GM23338 (cell line): ENCODE measurements around the gene ARHGAP10. TPM values are rescaled to one million over a fixed set of nuclear protein-coding genes. Genes with fewer than 3 reads are reported as not detected.

Experiments
- ATAC-seq: fragments of 200-7000 bp; cut with Tn5 transposase; 3 replicates; pipeline ENCODE4 v1.9.1; 2020
- DNase-seq: peaks from one replicate; pipeline ENCODE4 v3.0.0-alpha.2; 2015; ENCODE audit warnings: low spot score
- H2AFZ ChIP-seq: fragments of 200-600 bp; sonication (generic); 2 replicates; pipeline ENCODE4 v1.8.0; 2016; ENCODE audit warnings: antibody characterized with exemption, mild to moderate bottlenecking, moderate library complexity
- H3F3A ChIP-seq: fragments of 200-600 bp; sonication (generic); replicated peaks from 2 replicates; pipeline ENCODE4 v1.8.0; 2017; ENCODE audit warnings: antibody characterized with exemption, mixed run types, low read depth
- H3K27ac ChIP-seq: fragments of 200-600 bp; sonication (generic); 2 replicates; pipeline ENCODE4 v1.6.1; 2016; ENCODE audit warnings: low read depth
- H3K27me3 ChIP-seq: fragments of 200-600 bp; sonication (generic); 2 replicates; pipeline ENCODE4 v1.8.0; 2016; ENCODE audit warnings: mild to moderate bottlenecking, mixed run types, moderate library complexity; ENCODE audit not compliant: insufficient read depth
- H3K36me3 ChIP-seq: fragments of 200-600 bp; sonication (generic); 2 replicates; pipeline ENCODE4 v1.8.0; 2016; ENCODE audit warnings: mild to moderate bottlenecking; ENCODE audit not compliant: insufficient read depth
- H3K4me1 ChIP-seq: fragments of 200-600 bp; sonication (generic); 2 replicates; pipeline ENCODE4 v1.8.0; 2016; ENCODE audit warnings: mild to moderate bottlenecking, moderate library complexity; ENCODE audit not compliant: insufficient read depth
- H3K4me2 ChIP-seq: fragments of 200-600 bp; sonication (generic); 2 replicates; pipeline ENCODE4 v1.7.1; 2017; ENCODE audit warnings: mixed run types
- H3K4me3 ChIP-seq: fragments of 200-600 bp; sonication (generic); 2 replicates; pipeline ENCODE4 v1.6.1; 2016; ENCODE audit warnings: mixed run types
- H3K79me2 ChIP-seq: fragments of 200-600 bp; sonication (generic); replicated peaks from 2 replicates; pipeline ENCODE4 v1.8.0; 2017; ENCODE audit warnings: mild to moderate bottlenecking; ENCODE audit not compliant: insufficient read depth
- H3K9me2 ChIP-seq: fragments of 200-600 bp; sonication (generic); 2 replicates; pipeline ENCODE4 v1.8.0; 2017; ENCODE audit not compliant: insufficient read depth
- H4K20me1 ChIP-seq: fragments of 200-600 bp; sonication (generic); replicated peaks from 2 replicates; pipeline ENCODE4 v1.8.0; 2017; ENCODE audit warnings: mild to moderate bottlenecking; ENCODE audit not compliant: insufficient read depth
- H3K27ac Mint-ChIP-seq: 2 replicates; pipeline ENCODE4 v1.8.0; 2020; ENCODE audit warnings: inconsistent platforms, mild to moderate bottlenecking, moderate library complexity, mixed read lengths
- H3K27me3 Mint-ChIP-seq: 3 replicates; pipeline ENCODE4 v1.8.0; 2022; ENCODE audit warnings: low read depth, mild to moderate bottlenecking, moderate library complexity, mixed read lengths, inconsistent platforms; ENCODE audit not compliant: insufficient read depth, poor library complexity
- H3K36me3 Mint-ChIP-seq: 3 replicates; pipeline ENCODE4 v1.8.0; 2021; ENCODE audit warnings: low read depth, mild to moderate bottlenecking, inconsistent platforms, moderate library complexity, mixed read lengths
- H3K4me1 Mint-ChIP-seq: 3 replicates; pipeline ENCODE4 v1.8.0; 2020; ENCODE audit warnings: mild to moderate bottlenecking, inconsistent platforms, mixed read lengths
- H3K4me3 Mint-ChIP-seq: 3 replicates; pipeline ENCODE4 v1.8.0; 2021; ENCODE audit warnings: moderate library complexity, mild to moderate bottlenecking, inconsistent platforms, mixed read lengths
- H3K9me3 Mint-ChIP-seq: 3 replicates; pipeline ENCODE4 v1.8.0; 2020; ENCODE audit warnings: moderate library complexity, mild to moderate bottlenecking, inconsistent platforms, mixed read lengths
- CREB1 ChIP-seq: fragments of 250-450 bp; sonication (Bioruptor Pico); IDR thresholded peaks from 2 replicates; pipeline ENCODE4 v1.5.0; 2020; ENCODE audit warnings: low read depth, mild to moderate bottlenecking, moderate library complexity
- CTCF ChIP-seq, 2 experiments: fragments of 200-600 bp in 1 of 2; sonication (generic) in 1 of 2; conservative IDR thresholded peaks; 2 replicates each; pipeline versions ENCODE4 v1.5.1 to v1.6.1; 2016 to 2017; ENCODE audit warnings: antibody characterized with exemption in 2 of 2, low read depth in 2 of 2, mild to moderate bottlenecking in 2 of 2, moderate library complexity in 1 of 2
- EZH2 ChIP-seq: fragments of 200-600 bp; sonication (generic); IDR thresholded peaks from one replicate; pipeline ENCODE4 v1.8.0; 2017; ENCODE audit warnings: antibody characterized with exemption, mild to moderate bottlenecking, low read depth; ENCODE audit not compliant: unreplicated experiment
- EZH2phosphoT487 ChIP-seq: fragments of 200-600 bp; sonication (generic); IDR thresholded peaks from one replicate; pipeline ENCODE4 v1.8.1; 2018; ENCODE audit warnings: antibody characterized with exemption; ENCODE audit not compliant: unreplicated experiment
- JUNB ChIP-seq: IDR thresholded peaks from one replicate; pipeline ENCODE4 v1.6.1; 2016; ENCODE audit warnings: antibody characterized with exemption; ENCODE audit not compliant: unreplicated experiment
- NANOG ChIP-seq: IDR thresholded peaks from 2 replicates; pipeline ENCODE4 v1.6.1; 2016; ENCODE audit warnings: antibody characterized with exemption, borderline replicate concordance
- POLR2AphosphoS5 ChIP-seq: IDR thresholded peaks from 2 replicates; pipeline ENCODE4 v1.6.1; 2016; ENCODE audit warnings: antibody characterized with exemption, low read depth
- STAT1 ChIP-seq: IDR thresholded peaks from one replicate; pipeline ENCODE4 v1.6.1; 2016; ENCODE audit warnings: antibody characterized with exemption; ENCODE audit not compliant: unreplicated experiment
- ZNF114 ChIP-seq: fragments of 250-450 bp; sonication (Bioruptor Pico); IDR thresholded peaks from 2 replicates; pipeline ENCODE4 v1.5.0; 2020; ENCODE audit warnings: mild to moderate bottlenecking, moderate library complexity
- ZNF331 ChIP-seq: fragments of 250-450 bp; sonication (Bioruptor Pico); IDR thresholded peaks from 2 replicates; pipeline ENCODE4 v1.5.0; 2020; ENCODE audit warnings: low read depth, mild to moderate bottlenecking, moderate library complexity
- polyA plus RNA-seq: library from polyadenylated mRNA; unstranded; fragments of >200 nt; fragmentation: Nextera tagmentation; extraction: Ambion mirVana; gene quantifications from 2 replicates; pipeline ENCODE4 v1.2.1, GENCODE V29; 2016
- total RNA-seq: library from RNA; depleted of rRNA; stranded (reverse); fragments of >200 nt; shearing (Covaris generic); gene quantifications from 2 replicates; pipeline ENCODE4 v1.2.3, GENCODE V29; 2014
- TF ChIP-seq, protein P1 (sequence below): fragments of 250-450 bp; sonication (Bioruptor Pico); IDR thresholded peaks from 2 replicates; pipeline ENCODE4 v1.5.0; 2020; ENCODE audit warnings: mild to moderate bottlenecking, moderate library complexity
- TF ChIP-seq, protein P2 (sequence below): IDR thresholded peaks from one replicate; pipeline ENCODE4 v1.6.1; 2018; ENCODE audit warnings: antibody characterized with exemption; ENCODE audit not compliant: unreplicated experiment
- TF ChIP-seq, protein P3 (sequence below): IDR thresholded peaks from 2 replicates; pipeline ENCODE4 v1.6.1; 2016; ENCODE audit warnings: antibody characterized with exemption

Gene ARHGAP10
- total and polyA plus RNA-seq, 2 experiments from 2014 or later: 5.1 to 6.3 TPM

GRCh38 chr4:148044089-148044911 lies 312.4 kb downstream of the ARHGAP10 start:
- Histone ChIP-seq H3F3A (no peaks in the 10 kb centered on the region), H3K9me2 (no peaks in the 10 kb centered on the region), H3K4me2 (no peak overlapping the region), H4K20me1 (no peaks in the 10 kb centered on the region), H3K4me1 (no peaks in the 10 kb centered on the region), H2AFZ (no peak overlapping the region), H3K27me3 (no peaks in the 10 kb centered on the region), H3K4me3 (no peak overlapping the region), H3K79me2 (no peaks in the 10 kb centered on the region), H3K36me3 (no peaks in the 10 kb centered on the region), H3K27ac (no peak overlapping the region)
- Mint-ChIP-seq H3K4me3 (no peak overlapping the region), H3K27me3 (no peaks in the 10 kb centered on the region), H3K36me3 (no peaks in the 10 kb centered on the region), H3K27ac (no peak overlapping the region), H3K9me3 (no peaks in the 10 kb centered on the region), H3K4me1 (no peaks in the 10 kb centered on the region)
- no peak for DNase-seq
- TF ChIP-seq, protein P1, sequence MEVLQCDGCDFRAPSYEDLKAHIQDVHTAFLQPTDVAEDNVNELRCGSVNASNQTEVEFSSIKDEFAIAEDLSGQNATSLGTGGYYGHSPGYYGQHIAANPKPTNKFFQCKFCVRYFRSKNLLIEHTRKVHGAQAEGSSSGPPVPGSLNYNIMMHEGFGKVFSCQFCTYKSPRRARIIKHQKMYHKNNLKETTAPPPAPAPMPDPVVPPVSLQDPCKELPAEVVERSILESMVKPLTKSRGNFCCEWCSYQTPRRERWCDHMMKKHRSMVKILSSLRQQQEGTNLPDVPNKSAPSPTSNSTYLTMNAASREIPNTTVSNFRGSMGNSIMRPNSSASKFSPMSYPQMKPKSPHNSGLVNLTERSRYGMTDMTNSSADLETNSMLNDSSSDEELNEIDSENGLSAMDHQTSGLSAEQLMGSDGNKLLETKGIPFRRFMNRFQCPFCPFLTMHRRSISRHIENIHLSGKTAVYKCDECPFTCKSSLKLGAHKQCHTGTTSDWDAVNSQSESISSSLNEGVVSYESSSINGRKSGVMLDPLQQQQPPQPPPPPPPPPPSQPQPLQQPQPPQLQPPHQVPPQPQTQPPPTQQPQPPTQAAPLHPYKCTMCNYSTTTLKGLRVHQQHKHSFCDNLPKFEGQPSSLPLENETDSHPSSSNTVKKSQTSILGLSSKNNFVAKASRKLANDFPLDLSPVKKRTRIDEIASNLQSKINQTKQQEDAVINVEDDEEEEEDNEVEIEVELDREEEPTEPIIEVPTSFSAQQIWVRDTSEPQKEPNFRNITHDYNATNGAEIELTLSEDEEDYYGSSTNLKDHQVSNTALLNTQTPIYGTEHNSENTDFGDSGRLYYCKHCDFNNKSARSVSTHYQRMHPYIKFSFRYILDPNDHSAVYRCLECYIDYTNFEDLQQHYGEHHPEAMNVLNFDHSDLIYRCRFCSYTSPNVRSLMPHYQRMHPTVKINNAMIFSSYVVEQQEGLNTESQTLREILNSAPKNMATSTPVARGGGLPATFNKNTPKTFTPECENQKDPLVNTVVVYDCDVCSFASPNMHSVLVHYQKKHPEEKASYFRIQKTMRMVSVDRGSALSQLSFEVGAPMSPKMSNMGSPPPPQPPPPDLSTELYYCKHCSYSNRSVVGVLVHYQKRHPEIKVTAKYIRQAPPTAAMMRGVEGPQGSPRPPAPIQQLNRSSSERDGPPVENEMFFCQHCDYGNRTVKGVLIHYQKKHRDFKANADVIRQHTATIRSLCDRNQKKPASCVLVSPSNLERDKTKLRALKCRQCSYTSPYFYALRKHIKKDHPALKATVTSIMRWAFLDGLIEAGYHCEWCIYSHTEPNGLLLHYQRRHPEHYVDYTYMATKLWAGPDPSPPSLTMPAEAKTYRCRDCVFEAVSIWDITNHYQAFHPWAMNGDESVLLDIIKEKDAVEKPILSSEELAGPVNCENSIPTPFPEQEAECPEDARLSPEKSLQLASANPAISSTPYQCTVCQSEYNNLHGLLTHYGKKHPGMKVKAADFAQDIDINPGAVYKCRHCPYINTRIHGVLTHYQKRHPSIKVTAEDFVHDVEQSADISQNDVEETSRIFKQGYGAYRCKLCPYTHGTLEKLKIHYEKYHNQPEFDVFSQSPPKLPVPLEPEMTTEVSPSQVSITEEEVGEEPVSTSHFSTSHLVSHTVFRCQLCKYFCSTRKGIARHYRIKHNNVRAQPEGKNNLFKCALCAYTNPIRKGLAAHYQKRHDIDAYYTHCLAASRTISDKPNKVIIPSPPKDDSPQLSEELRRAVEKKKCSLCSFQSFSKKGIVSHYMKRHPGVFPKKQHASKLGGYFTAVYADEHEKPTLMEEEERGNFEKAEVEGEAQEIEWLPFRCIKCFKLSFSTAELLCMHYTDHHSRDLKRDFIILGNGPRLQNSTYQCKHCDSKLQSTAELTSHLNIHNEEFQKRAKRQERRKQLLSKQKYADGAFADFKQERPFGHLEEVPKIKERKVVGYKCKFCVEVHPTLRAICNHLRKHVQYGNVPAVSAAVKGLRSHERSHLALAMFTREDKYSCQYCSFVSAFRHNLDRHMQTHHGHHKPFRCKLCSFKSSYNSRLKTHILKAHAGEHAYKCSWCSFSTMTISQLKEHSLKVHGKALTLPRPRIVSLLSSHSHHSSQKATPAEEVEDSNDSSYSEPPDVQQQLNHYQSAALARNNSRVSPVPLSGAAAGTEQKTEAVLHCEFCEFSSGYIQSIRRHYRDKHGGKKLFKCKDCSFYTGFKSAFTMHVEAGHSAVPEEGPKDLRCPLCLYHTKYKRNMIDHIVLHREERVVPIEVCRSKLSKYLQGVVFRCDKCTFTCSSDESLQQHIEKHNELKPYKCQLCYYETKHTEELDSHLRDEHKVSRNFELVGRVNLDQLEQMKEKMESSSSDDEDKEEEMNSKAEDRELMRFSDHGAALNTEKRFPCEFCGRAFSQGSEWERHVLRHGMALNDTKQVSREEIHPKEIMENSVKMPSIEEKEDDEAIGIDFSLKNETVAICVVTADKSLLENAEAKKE (CRISPR knock-in tag): no peak
- TF ChIP-seq JUNB (no peak), NANOG (no peak), POLR2AphosphoS5 (no peak), ZNF114 (CRISPR knock-in tag) (no peak), ZNF331 (CRISPR knock-in tag) (no peak), EZH2 (no peak), STAT1 (no peak), CTCF (conservative IDR thresholded peaks at IDR 0.05; ENCODE audit: low read depth in 2 of 2) (no peak), EZH2phosphoT487 (no peak), CREB1 (CRISPR knock-in tag) (no peak)
- TF ChIP-seq, protein P2, sequence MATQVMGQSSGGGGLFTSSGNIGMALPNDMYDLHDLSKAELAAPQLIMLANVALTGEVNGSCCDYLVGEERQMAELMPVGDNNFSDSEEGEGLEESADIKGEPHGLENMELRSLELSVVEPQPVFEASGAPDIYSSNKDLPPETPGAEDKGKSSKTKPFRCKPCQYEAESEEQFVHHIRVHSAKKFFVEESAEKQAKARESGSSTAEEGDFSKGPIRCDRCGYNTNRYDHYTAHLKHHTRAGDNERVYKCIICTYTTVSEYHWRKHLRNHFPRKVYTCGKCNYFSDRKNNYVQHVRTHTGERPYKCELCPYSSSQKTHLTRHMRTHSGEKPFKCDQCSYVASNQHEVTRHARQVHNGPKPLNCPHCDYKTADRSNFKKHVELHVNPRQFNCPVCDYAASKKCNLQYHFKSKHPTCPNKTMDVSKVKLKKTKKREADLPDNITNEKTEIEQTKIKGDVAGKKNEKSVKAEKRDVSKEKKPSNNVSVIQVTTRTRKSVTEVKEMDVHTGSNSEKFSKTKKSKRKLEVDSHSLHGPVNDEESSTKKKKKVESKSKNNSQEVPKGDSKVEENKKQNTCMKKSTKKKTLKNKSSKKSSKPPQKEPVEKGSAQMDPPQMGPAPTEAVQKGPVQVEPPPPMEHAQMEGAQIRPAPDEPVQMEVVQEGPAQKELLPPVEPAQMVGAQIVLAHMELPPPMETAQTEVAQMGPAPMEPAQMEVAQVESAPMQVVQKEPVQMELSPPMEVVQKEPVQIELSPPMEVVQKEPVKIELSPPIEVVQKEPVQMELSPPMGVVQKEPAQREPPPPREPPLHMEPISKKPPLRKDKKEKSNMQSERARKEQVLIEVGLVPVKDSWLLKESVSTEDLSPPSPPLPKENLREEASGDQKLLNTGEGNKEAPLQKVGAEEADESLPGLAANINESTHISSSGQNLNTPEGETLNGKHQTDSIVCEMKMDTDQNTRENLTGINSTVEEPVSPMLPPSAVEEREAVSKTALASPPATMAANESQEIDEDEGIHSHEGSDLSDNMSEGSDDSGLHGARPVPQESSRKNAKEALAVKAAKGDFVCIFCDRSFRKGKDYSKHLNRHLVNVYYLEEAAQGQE: no peak
- TF ChIP-seq, protein P3, sequence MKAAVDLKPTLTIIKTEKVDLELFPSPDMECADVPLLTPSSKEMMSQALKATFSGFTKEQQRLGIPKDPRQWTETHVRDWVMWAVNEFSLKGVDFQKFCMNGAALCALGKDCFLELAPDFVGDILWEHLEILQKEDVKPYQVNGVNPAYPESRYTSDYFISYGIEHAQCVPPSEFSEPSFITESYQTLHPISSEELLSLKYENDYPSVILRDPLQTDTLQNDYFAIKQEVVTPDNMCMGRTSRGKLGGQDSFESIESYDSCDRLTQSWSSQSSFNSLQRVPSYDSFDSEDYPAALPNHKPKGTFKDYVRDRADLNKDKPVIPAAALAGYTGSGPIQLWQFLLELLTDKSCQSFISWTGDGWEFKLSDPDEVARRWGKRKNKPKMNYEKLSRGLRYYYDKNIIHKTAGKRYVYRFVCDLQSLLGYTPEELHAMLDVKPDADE: no peak
- no peak for ATAC-seq
